PC-9 (cell line): Measurements from ENCODE around the gene ATG4B. TPM values are rescaled to one million over a fixed set of nuclear protein-coding genes. Genes with fewer than 3 reads are reported as not detected.

Experiments
- BruUV-seq: library from RNA; stranded (reverse); fragments of 400-500 nt; replicated peaks from 2 replicates; lab custom pipeline; 2021; lab: Mats Ljungman, UMichigan
- CTCF ChIA-PET: fragments of 300-600 bp; sonication (Branson Sonifier 250); formaldehyde crosslinking; loops from one replicate; lab custom pipeline; 2022; ENCODE audit warnings: antibody characterized with exemption; lab: Charles Lee
- POLR2A ChIA-PET: fragments of 300-600 bp; sonication (Branson Sonifier 250); formaldehyde crosslinking; loops from one replicate; lab custom pipeline; 2022; ENCODE audit warnings: antibody characterized with exemption; ENCODE audit not compliant: unreplicated experiment; lab: Charles Lee
- DNase-seq, 2 experiments: peaks; one replicate each; pipeline versions ENCODE4 v3.0.0 to v3.0.0-alpha.2; 2015 to 2022; ENCODE audit warnings: mixed read lengths in 1 of 2
- H2AFZ ChIP-seq: fragments of 200-600 bp; sonication (generic); 2 replicates; pipeline ENCODE4 v1.8.1; 2017; ENCODE audit warnings: antibody characterized with exemption
- H3F3A ChIP-seq: fragments of 200-600 bp; sonication (generic); 2 replicates; pipeline ENCODE4 v1.8.1; 2017; ENCODE audit warnings: antibody characterized with exemption, mild to moderate bottlenecking, low read depth; ENCODE audit not compliant: insufficient read depth
- H3K27ac ChIP-seq: fragments of 200-600 bp; sonication (generic); 2 replicates; pipeline ENCODE4 v1.6.1; 2016; ENCODE audit warnings: mixed run types
- H3K27me3 ChIP-seq: fragments of 200-600 bp; sonication (generic); 2 replicates; pipeline ENCODE4 v1.6.1; 2016; ENCODE audit warnings: low read depth, mixed run types; ENCODE audit not compliant: insufficient read depth
- H3K36me3 ChIP-seq: fragments of 200-600 bp; sonication (generic); 2 replicates; pipeline ENCODE4 v1.6.1; 2016; ENCODE audit warnings: low read depth, mixed run types
- H3K4me1 ChIP-seq: fragments of 200-600 bp; sonication (generic); replicated peaks from 2 replicates; pipeline ENCODE4 v1.6.1; 2016; ENCODE audit warnings: mixed run types; ENCODE audit not compliant: insufficient read depth
- H3K4me2 ChIP-seq: fragments of 200-600 bp; sonication (generic); 2 replicates; pipeline ENCODE4 v1.6.1; 2017; ENCODE audit warnings: mixed run types
- H3K4me3 ChIP-seq: fragments of 200-600 bp; sonication (generic); 2 replicates; pipeline ENCODE4 v1.6.1; 2016; ENCODE audit warnings: mixed run types
- H3K79me2 ChIP-seq: fragments of 200-600 bp; sonication (generic); 2 replicates; pipeline ENCODE4 v1.6.1; 2017; ENCODE audit warnings: low read depth, mixed run types
- H3K9me2 ChIP-seq: fragments of 200-600 bp; sonication (generic); 2 replicates; pipeline ENCODE4 v1.8.1; 2017; ENCODE audit warnings: mild to moderate bottlenecking; ENCODE audit not compliant: insufficient read depth
- H3K9me3 ChIP-seq: fragments of 200-600 bp; sonication (generic); 2 replicates; pipeline ENCODE4 v1.8.1; 2016; ENCODE audit warnings: low read depth; ENCODE audit not compliant: insufficient read depth
- H4K20me1 ChIP-seq: fragments of 200-600 bp; sonication (generic); 2 replicates; pipeline ENCODE4 v1.8.1; 2017; ENCODE audit not compliant: insufficient read depth
- CTCF ChIP-seq: fragments of 200-600 bp; sonication (generic); conservative IDR thresholded peaks from 2 replicates; pipeline ENCODE4 v1.6.1; 2017; ENCODE audit warnings: mixed run types, antibody characterized with exemption, mild to moderate bottlenecking, moderate library complexity
- EZH2 ChIP-seq: fragments of 200-600 bp; sonication (generic); IDR thresholded peaks from 2 replicates; pipeline ENCODE4 v1.8.0; 2017; ENCODE audit warnings: antibody characterized with exemption, low read depth
- intact Hi-C: fragments of 100-400 bp; cut with micrococcal nuclease; formaldehyde crosslinking; loops from one replicate; pipeline ENCODE4 v1.10.0; 2022; ENCODE audit not compliant: unreplicated experiment
- total RNA-seq: library from RNA; stranded (reverse); gene quantifications from 2 replicates; pipeline ENCODE4 v1.2.3, GENCODE V29; 2021

Gene ATG4B
- total RNA-seq, 1 experiment from 2014 or later, result 162 TPM

DNA sequence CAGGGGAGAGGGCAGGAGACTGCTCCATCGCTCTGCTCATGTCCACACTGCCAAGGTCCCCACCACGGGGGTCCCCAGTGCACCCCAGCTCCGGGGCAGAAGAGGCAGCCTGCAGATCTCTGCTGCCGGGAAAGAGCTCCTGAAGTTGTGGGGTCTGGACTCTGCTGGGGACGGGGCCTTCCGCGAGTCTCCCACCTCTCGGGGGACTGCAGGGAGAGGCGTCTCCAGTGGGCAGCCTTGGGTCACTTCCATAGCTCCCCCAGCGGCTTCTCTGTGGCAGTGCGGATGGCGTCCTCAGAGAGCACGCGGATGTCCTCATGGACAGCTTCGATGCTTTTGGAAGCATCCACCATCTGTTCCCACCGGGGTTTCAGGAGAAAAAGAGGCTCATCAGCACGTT, 38.4 kb downstream of the ATG4B start:
- BruUV-seq, result no TSS peak
- intact Hi-C loops, result no loop called here

GRCh38 chr2:241676665-241677064, 39.2 kb downstream of the ATG4B start:
- Histone ChIP-seq H3K4me3 (no peak overlapping the region), H3K79me2 (peaks cover 7% of the 10 kb centered on the region; the same call in 1 of the 2 replicates), H2AFZ (no peak overlapping the region), H3K9me3 (no peaks in the 10 kb centered on the region), H3K27me3 (no peaks in the 10 kb centered on the region), H3K9me2 (no peaks in the 10 kb centered on the region), H3K27ac (no peak overlapping the region), H4K20me1 (peaks cover 25% of the 10 kb centered on the region; the same call in 1 of the 2 replicates), H3K36me3 (peaks cover 16% of the 10 kb centered on the region), H3K4me1 (0 out of 2 replicates have a peak, but pooled peaks cover 7% of the 10 kb centered on the region), H3K4me2 (no peak overlapping the region), H3F3A (peaks cover 34% of the 10 kb centered on the region)
- no TSS peak for BruUV-seq
- intact Hi-C loops, result no loop called here
- DNase-seq, result no peak
- POLR2A ChIA-PET, result no interaction called here
- TF ChIP-seq EZH2 (no peak), CTCF (no peak)
- CTCF ChIA-PET, result no interaction called here

More for the DNA sequence above, 38.4 kb downstream of the ATG4B start:
- Histone ChIP-seq H3K4me1 (0 out of 2 replicates have a peak, but pooled peaks cover 2% of the 10 kb centered on the region), H3K9me3 (no peaks in the 10 kb centered on the region), H3K79me2 (no peaks in the 10 kb centered on the region), H4K20me1 (peaks cover 25% of the 10 kb centered on the region; the same call in 1 of the 2 replicates), H2AFZ (no peak overlapping the region), H3F3A (peaks cover 27% of the 10 kb centered on the region), H3K36me3 (0 out of 2 replicates have a peak, but pooled peaks cover 9% of the 10 kb centered on the region), H3K27ac (no peak overlapping the region), H3K4me2 (no peak overlapping the region), H3K4me3 (no peak overlapping the region), H3K27me3 (no peaks in the 10 kb centered on the region), H3K9me2 (no peaks in the 10 kb centered on the region)
- DNase-seq, result no peak
- ChIA-PET POLR2A (no interaction called here), CTCF (no interaction called here)
- no peak for TF ChIP-seq CTCF
- TF ChIP-seq EZH2, result no peak

DNA sequence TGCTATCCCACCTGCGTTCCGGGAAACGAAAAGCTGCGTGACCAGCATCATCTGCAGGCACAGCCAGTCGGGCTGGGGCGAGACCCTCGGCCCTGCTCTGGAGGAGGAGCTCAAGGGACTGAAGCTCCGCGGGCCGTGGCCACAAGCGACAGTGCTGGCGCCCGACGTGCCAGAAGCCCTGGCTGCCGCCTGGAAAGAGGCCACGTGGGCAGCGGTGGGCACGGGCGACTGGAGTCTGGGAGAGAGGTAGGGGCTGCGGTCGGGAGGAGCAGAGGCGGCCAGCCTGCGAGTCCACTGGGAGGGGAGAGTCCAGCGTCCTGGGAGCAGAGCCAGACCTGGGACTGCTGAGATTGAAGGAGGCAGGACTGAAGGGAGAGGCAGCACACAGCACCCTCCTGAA, 39.9 kb downstream of the ATG4B start:
- Histone ChIP-seq H3K4me1 (0 out of 2 replicates have a peak, but pooled peaks cover 7% of the 10 kb centered on the region), H3K79me2 (peaks cover 12% of the 10 kb centered on the region; the same call in 1 of the 2 replicates), H3K9me2 (no peaks in the 10 kb centered on the region), H3K27me3 (no peaks in the 10 kb centered on the region), H3K4me3 (no peak overlapping the region), H3K9me3 (no peaks in the 10 kb centered on the region), H3K36me3 (peaks cover 23% of the 10 kb centered on the region), H2AFZ (no peak overlapping the region), H3K4me2 (no peak overlapping the region), H3F3A (peaks cover 35% of the 10 kb centered on the region), H3K27ac (no peak overlapping the region), H4K20me1 (peaks cover 25% of the 10 kb centered on the region; the same call in 1 of the 2 replicates)
- BruUV-seq, result no TSS peak
- no peak for TF ChIP-seq CTCF
- TF ChIP-seq EZH2, result no peak
- CTCF ChIA-PET, result no interaction called here
- POLR2A ChIA-PET, result no interaction called here
- intact Hi-C loops, result no loop called here
- DNase-seq, result no peak
